Measurements from ENCODE around the gene HINT3. TPM values are rescaled to one million over a fixed set of nuclear protein-coding genes. Genes with fewer than 3 reads are reported as not detected.
"Not testable (repeated sequence)": the region's sequence is repeated elsewhere in the genome, so short reads cannot be mapped to it uniquely, and the experiment has no call there.

Gene HINT3
- total and polyA plus RNA-seq, 7 donors, result 15.0 to 49.6 (median 41.4) TPM

DNA sequence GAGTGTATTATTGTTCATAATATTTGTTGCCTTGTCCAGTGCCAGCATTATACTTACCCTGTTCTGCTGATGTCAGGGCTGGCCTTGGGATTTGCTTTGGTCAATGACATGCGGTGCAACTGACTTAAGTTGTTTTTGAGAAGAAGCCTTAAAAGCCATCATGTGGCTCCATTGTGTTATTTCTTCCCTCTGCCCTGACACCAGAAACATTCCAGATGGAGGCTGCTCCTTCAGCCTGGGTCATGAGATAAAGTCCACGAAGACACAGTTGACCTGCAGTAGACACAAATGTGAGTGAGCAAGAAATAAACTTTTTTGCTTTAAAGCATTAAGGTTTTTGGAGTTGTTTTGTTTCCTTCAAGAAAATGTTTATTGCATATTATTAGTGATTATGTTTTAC lies 7.5 kb upstream of the HINT3 start:
- TF ChIP-seq, protein P1, sequence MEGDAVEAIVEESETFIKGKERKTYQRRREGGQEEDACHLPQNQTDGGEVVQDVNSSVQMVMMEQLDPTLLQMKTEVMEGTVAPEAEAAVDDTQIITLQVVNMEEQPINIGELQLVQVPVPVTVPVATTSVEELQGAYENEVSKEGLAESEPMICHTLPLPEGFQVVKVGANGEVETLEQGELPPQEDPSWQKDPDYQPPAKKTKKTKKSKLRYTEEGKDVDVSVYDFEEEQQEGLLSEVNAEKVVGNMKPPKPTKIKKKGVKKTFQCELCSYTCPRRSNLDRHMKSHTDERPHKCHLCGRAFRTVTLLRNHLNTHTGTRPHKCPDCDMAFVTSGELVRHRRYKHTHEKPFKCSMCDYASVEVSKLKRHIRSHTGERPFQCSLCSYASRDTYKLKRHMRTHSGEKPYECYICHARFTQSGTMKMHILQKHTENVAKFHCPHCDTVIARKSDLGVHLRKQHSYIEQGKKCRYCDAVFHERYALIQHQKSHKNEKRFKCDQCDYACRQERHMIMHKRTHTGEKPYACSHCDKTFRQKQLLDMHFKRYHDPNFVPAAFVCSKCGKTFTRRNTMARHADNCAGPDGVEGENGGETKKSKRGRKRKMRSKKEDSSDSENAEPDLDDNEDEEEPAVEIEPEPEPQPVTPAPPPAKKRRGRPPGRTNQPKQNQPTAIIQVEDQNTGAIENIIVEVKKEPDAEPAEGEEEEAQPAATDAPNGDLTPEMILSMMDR (IDR thresholded peaks at IDR 0.05), result no peak
- no peak for TF ChIP-seq POLR2AphosphoS5 (IDR thresholded peaks at IDR 0.05)
- no peak for TF ChIP-seq EP300 (IDR thresholded peaks at IDR 0.05)
- no peak for TF ChIP-seq POLR2A (IDR thresholded peaks at IDR 0.05)
- Histone ChIP-seq H3K27ac (no peak overlapping the region), H3K4me3 (no peak overlapping the region), H3K27me3 (no peaks in the 10 kb centered on the region), H3K36me3 (no peaks in the 10 kb centered on the region), H3K9me3 (no peaks in the 10 kb centered on the region), H3K4me1 (peaks cover 0 to 21% (median 9%) of the 10 kb centered on the region in 4 donors)
- intact Hi-C loops (cut with DNase I), result no loop called here
- WGBS, 2 donors, result 89 to 93% methylated on average over 2 of the region's 2 CpGs
- no peak for DNase-seq

DNA sequence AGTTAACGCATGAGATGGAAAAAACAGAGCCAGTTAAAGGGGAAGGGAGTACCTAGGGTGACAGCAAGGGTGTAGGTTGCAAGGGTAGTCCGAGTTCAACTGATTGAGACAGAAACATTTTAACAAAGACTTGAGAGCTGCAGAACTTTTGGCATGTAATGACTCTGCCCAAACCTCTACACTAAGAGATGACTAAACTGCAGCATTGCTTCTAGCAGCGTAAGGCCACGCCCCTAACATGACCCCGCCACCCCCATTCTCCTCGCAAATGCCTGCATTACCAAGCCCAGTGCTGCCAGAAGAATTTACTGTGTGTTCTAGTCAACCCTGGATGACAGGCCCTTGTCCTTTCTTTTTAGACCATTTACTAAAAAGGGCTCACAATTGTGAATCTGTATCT lies 6.3 kb upstream of the HINT3 start:
- no peak overlapping the region for H3K4me3 ChIP-seq
- H3K36me3 ChIP-seq, result no peaks in the 10 kb centered on the region
- no peak overlapping the region for H3K27ac ChIP-seq
- no peaks in the 10 kb centered on the region for H3K27me3 ChIP-seq
- peaks cover 0 to 14% (median 9%) of the 10 kb centered on the region in 4 donors for H3K4me1 ChIP-seq
- intact Hi-C loops (cut with DNase I), result no loop called here
- DNase-seq, result no peak
- TF ChIP-seq, protein P1 (IDR thresholded peaks at IDR 0.05), result no peak
- no peak for TF ChIP-seq POLR2AphosphoS5 (IDR thresholded peaks at IDR 0.05)
- TF ChIP-seq POLR2A (IDR thresholded peaks at IDR 0.05), result no peak
- TF ChIP-seq EP300 (IDR thresholded peaks at IDR 0.05), result no peak
- 87 to 89% methylated on average over 6 of the region's 6 CpGs for WGBS, 2 donors
- H3K9me3 ChIP-seq, result no peaks in the 10 kb centered on the region

DNA sequence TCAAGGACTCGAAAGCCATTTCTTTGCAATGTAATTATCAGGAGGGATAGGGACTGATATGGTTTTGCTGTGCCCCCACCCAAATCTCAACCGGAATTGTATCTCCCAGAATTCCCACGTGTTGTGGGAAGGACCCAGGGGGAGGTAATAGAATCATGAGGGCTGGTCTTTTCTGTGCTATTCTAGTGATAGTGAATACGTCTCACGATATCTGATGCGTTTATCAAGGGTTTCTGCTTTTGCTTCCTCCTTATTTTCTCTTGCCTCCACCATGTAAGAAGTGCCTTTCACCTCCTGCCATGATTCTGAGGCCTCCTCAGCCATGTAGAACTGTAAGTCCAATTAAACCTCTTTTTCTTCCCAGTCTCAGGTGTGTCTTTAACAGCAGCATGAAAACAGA lies 5.9 kb upstream of the HINT3 start:
- H3K4me3 ChIP-seq; DNase-seq; H3K36me3 ChIP-seq; H3K9me3 ChIP-seq; H3K27ac ChIP-seq; intact Hi-C loops (cut with DNase I); H3K27me3 ChIP-seq: not testable (repeated sequence)
- H3K4me1 ChIP-seq, result peaks cover 0 to 10% (median 8%) of the 10 kb centered on the region in 4 donors
- 90 to 94% methylated on average over 6 of the region's 6 CpGs for WGBS, 2 donors

DNA sequence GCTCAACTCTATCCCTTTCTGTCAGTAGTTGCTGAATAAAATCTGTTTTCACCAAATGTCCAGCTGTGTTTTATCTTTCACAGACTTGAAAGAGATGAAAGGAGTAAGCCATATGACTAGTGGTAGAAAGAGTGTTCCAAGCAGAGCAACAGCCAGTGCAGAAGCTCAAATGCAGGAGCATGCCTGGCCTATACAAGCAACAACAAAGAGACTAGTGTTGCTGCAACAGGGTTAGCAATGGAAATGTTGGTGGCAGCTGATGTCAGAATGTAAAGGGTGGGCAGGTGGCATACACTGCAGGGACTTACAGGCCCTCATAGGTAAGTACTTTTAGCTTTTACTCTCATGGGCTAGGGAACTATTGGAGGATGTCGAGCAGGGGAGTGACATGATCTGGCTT lies 5.2 kb upstream of the HINT3 start:
- TF ChIP-seq, protein P1 (IDR thresholded peaks at IDR 0.05), result no peak
- no peak for TF ChIP-seq POLR2AphosphoS5 (IDR thresholded peaks at IDR 0.05)
- no peak for TF ChIP-seq EP300 (IDR thresholded peaks at IDR 0.05)
- no peak for TF ChIP-seq POLR2A (IDR thresholded peaks at IDR 0.05)
- WGBS, 2 donors, result 91 to 96% methylated on average over 1 of the region's 1 CpG
- DNase-seq, result no peak
- no peaks in the 10 kb centered on the region for H3K9me3 ChIP-seq
- H3K36me3 ChIP-seq, result no peaks in the 10 kb centered on the region
- no peaks in the 10 kb centered on the region for H3K27me3 ChIP-seq
- intact Hi-C loops (cut with DNase I), result no loop called here
- H3K4me1 ChIP-seq, result peaks cover 0 to 8% (median 4%) of the 10 kb centered on the region in 4 donors
- no peak overlapping the region for H3K27ac ChIP-seq
- no peak overlapping the region for H3K4me3 ChIP-seq

DNA sequence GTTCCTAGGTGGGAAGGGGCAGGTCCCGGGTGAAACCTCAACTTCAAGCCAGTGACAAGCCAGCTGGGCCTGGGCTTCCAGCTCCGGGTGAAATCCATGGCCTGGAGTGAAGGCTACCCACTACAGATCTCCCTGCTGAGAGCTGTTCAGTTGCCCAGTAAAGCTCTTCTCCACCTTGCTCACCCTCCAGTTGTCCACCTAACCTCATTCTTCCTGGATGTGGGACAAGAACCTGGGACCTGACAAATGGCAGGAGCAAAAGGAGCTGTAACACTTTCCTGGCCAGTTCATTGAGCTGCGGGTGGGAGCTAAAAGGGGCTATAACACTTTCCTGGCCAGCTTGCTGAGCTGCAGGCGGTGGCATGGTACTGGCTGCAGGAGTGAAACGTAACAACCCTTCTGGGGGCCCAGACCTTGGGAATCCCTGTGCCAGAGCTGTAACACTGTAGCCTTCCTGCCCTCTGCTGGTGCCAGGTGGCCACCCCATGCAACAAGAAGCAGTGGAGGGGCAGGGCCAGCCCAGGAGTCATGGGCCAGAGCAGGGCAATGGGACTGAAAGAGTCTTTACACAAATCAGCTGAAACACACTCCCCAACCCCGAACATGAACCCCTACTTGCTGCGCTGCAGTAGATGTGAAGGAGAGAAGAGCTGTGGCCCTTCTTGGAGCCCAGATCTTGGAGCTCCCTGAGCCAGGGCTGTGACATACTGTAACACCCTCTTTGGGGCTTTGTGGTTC lies 3.6 kb upstream of the HINT3 start:
- no peak overlapping the region for H3K27ac ChIP-seq
- intact Hi-C loops (cut with DNase I), result no loop called here

More for the DNA sequence above, 3.6 kb upstream of the HINT3 start:
- no peaks in the 10 kb centered on the region for H3K9me3 ChIP-seq
- H3K27me3 ChIP-seq, result no peaks in the 10 kb centered on the region
- DNase-seq, result no peak
- no peaks in the 10 kb centered on the region for H3K36me3 ChIP-seq
- no peak overlapping the region for H3K4me3 ChIP-seq
- TF ChIP-seq POLR2A (IDR thresholded peaks at IDR 0.05) (no peak), EP300 (IDR thresholded peaks at IDR 0.05) (no peak), POLR2AphosphoS5 (IDR thresholded peaks at IDR 0.05) (no peak)
- TF ChIP-seq, protein P1 (IDR thresholded peaks at IDR 0.05), result no peak
- H3K4me1 ChIP-seq, result peaks cover 0 to 13% (median 5%) of the 10 kb centered on the region in 4 donors
- WGBS, 2 donors, result 92 to 93% methylated on average over 7 of the region's 7 CpGs

All from sigmoid colon (tissue), 7 donors.